Naive thymus-derived CD4-positive, alpha-beta T cell (primary cell): ENCODE measurements around the gene UBA3. TPM values are rescaled to one million over a fixed set of nuclear protein-coding genes. Genes with fewer than 3 reads are reported as not detected.

Source experiments
- ATAC-seq: fragments of 150-1000 bp; cut with Tn5 transposase; 2 replicates; pipeline ENCODE4 v1.10.0; 2021; ENCODE audit warnings: mild to moderate bottlenecking, moderate library complexity
- CTCF ChIA-PET: fragments of 350-600 bp; sonication (Branson Sonifier 250); formaldehyde crosslinking; loops from one replicate; lab custom pipeline; 2021; ENCODE audit warnings: antibody characterized with exemption; lab: Charles Lee
- POLR2A ChIA-PET: fragments of 350-600 bp; sonication (Branson Sonifier 250); formaldehyde crosslinking; loops from one replicate; lab custom pipeline; 2021; ENCODE audit warnings: antibody characterized with exemption, inconsistent platforms; lab: Charles Lee
- DNase-seq, 9 donors: peaks; one replicate each; pipeline versions ENCODE4 v3.0.0 to v3.0.0-alpha.2; 2020 to 2022; ENCODE audit warnings: mixed read lengths in 1 of 9
- H3K27ac ChIP-seq: one replicate; pipeline ENCODE4 v1.7.0; 2013; ENCODE audit warnings: mild to moderate bottlenecking, low read depth, low read length, moderate library complexity
- H3K27me3 ChIP-seq, 2 donors: one replicate each; pipeline ENCODE4 v1.7.0; 2013; ENCODE audit warnings: low read length in 2 of 2, mild to moderate bottlenecking in 2 of 2, moderate library complexity in 2 of 2; ENCODE audit not compliant: control insufficient read depth in 2 of 2, insufficient read depth in 2 of 2
- H3K36me3 ChIP-seq, 3 experiments: 1 replicate in 2 of 3; 2 replicates in 1 of 3; pipeline ENCODE4 v1.7.0; 2013; ENCODE audit warnings: low read length in 3 of 3, mild to moderate bottlenecking in 3 of 3, moderate library complexity in 1 of 3; ENCODE audit not compliant: insufficient read depth in 3 of 3, control insufficient read depth in 2 of 3
- H3K4me1 ChIP-seq, 2 donors: one replicate each; pipeline ENCODE4 v1.7.0; 2013; ENCODE audit warnings: low read length in 2 of 2, mild to moderate bottlenecking in 2 of 2, moderate library complexity in 1 of 2; ENCODE audit not compliant: control insufficient read depth in 2 of 2, insufficient read depth in 2 of 2
- H3K4me3 ChIP-seq: 2 replicates; pipeline ENCODE4 v1.7.0; 2013; ENCODE audit warnings: mild to moderate bottlenecking, low read length
- H3K9me3 ChIP-seq, 3 experiments: 1 replicate in 2 of 3; 2 replicates in 1 of 3; pipeline ENCODE4 v1.7.0; 2013; ENCODE audit warnings: low read length in 3 of 3; ENCODE audit not compliant: control insufficient read depth in 2 of 3
- H3K27ac Mint-ChIP-seq, 9 donors: one replicate each; pipeline ENCODE4 v1.8.0; 2020 to 2022; ENCODE audit warnings: mixed read lengths in 9 of 9, mild to moderate bottlenecking in 8 of 9, moderate library complexity in 5 of 9, inconsistent platforms in 2 of 9
- H3K27me3 Mint-ChIP-seq, 5 donors: one replicate each; pipeline ENCODE4 v1.8.0; 2021 to 2022; ENCODE audit warnings: mixed read lengths in 5 of 5, mild to moderate bottlenecking in 1 of 5
- H3K36me3 Mint-ChIP-seq, 5 donors: one replicate each; pipeline ENCODE4 v1.8.0; 2020 to 2022; ENCODE audit warnings: mixed read lengths in 5 of 5, mild to moderate bottlenecking in 3 of 5, inconsistent platforms in 1 of 5
- H3K4me1 Mint-ChIP-seq, 7 donors: one replicate each; pipeline ENCODE4 v1.8.0; 2020 to 2022; ENCODE audit warnings: mixed read lengths in 7 of 7, mild to moderate bottlenecking in 3 of 7, inconsistent platforms in 1 of 7
- H3K4me3 Mint-ChIP-seq, 10 donors: one replicate each; pipeline ENCODE4 v1.8.0; 2020 to 2022; ENCODE audit warnings: mild to moderate bottlenecking in 10 of 10, mixed read lengths in 10 of 10, moderate library complexity in 6 of 10, inconsistent platforms in 2 of 10
- H3K9me3 Mint-ChIP-seq, 11 donors: one replicate each; pipeline ENCODE4 v1.8.0; 2020 to 2022; ENCODE audit warnings: mixed read lengths in 11 of 11, mild to moderate bottlenecking in 4 of 11, inconsistent platforms in 1 of 11, moderate library complexity in 1 of 11
- intact Hi-C, 2 donors: fragments of 100-400 bp; cut with micrococcal nuclease; formaldehyde crosslinking; loops; one replicate each; pipeline ENCODE4 v1.15.1; 2023
- polyA plus RNA-seq, 2 donors: library from polyadenylated mRNA; unstranded; fragments of 300-500 nt; fragmentation: Illumina TruSeq; gene quantifications; one replicate each; pipeline ENCODE4 v1.2.3, GENCODE V29; 2021
- total RNA-seq, 6 experiments: library from RNA in 5 of 6; stranded (reverse) in 5 of 6; gene quantifications; 1 replicate in 5 of 6; 2 replicates in 1 of 6; pipeline ENCODE4 v1.2.3 and lab custom pipeline; 2021 to 2026

Gene UBA3
- total and polyA plus RNA-seq, 7 experiments from 2014 or later: 36.6 to 120 (median 62.4) TPM

- H3K9me3 Mint-ChIP-seq: peaks cover 0 to under 1% (median 0%) of the 10 kb centered on the region in 11 donors
- no peaks in the 10 kb centered on the region for H3K27me3 ChIP-seq
- no peak overlapping the region for H3K27ac Mint-ChIP-seq
- no peak overlapping the region for H3K4me3 Mint-ChIP-seq
- H3K4me1 Mint-ChIP-seq: peaks cover 1 to 10% (median 6%) of the 10 kb centered on the region in 7 donors
- DNase-seq (no peak), ATAC-seq (no peak)
- H3K4me3 ChIP-seq: no peak overlapping the region
- POLR2A ChIA-PET: interaction anchor here (0.6 kb wide), 1 partner anchor 195 kb away, joined by 3 read pairs; no protein-coding TSS in a partner anchor
- no peak overlapping the region for H3K27ac ChIP-seq
- H3K36me3 ChIP-seq: no peaks in the 10 kb centered on the region
- CTCF ChIA-PET: interaction anchor here (1.0 to 4.6 kb wide), 7 partner anchors 14 to 184 kb away, joined by 3 to 29 read pairs (median 6); partner anchors contain the start of gene ARL6IP5
- peaks cover 0 to 4% (median 0%) of the 10 kb centered on the region in 5 donors for H3K36me3 Mint-ChIP-seq
- intact Hi-C loops: loop anchor here (1.0 to 2.0 kb wide), 9 partner anchors 38 to 549 kb away; partner anchors contain the start of genes ARL6IP5 (in 1 of the 2) and EOGT (in 1 of the 2)
- H3K9me3 ChIP-seq: no peaks in the 10 kb centered on the region
- H3K4me1 ChIP-seq: no peaks in the 10 kb centered on the region
- H3K27me3 Mint-ChIP-seq: peaks cover 0 to 12% (median 5%) of the 10 kb centered on the region in 5 donors
These were observed 41.8 kb upstream of the UBA3 start for GRCh38 chr3:69121950-69122349.

- DNase-seq (no peak), ATAC-seq (no peak)
- Mint-ChIP-seq H3K4me3 (no peak overlapping the region), H3K27me3 (peaks cover 0 to 12% (median 4%) of the 10 kb centered on the region in 5 donors), H3K36me3 (peaks cover 0 to 4% (median 0%) of the 10 kb centered on the region in 5 donors), H3K4me1 (peaks cover 1 to 10% (median 6%) of the 10 kb centered on the region in 7 donors), H3K9me3 (no peaks in the 10 kb centered on the region), H3K27ac (no peak overlapping the region)
- no peak overlapping the region for H3K4me3 ChIP-seq
- intact Hi-C loops: loop anchor here (1.0 to 2.0 kb wide), 9 partner anchors 37 to 550 kb away; partner anchors contain the start of genes ARL6IP5 (in 1 of the 2) and EOGT (in 1 of the 2)
- H3K36me3 ChIP-seq: no peaks in the 10 kb centered on the region
- no peak overlapping the region for H3K27ac ChIP-seq
- no peaks in the 10 kb centered on the region for H3K27me3 ChIP-seq
- ChIA-PET POLR2A (interaction anchor here (0.6 kb wide), 2 partner anchors 9 to 196 kb away, joined by 3 read pairs; no protein-coding TSS in a partner anchor), CTCF (interaction anchor here (1.1 to 4.6 kb wide), 9 partner anchors 12 to 184 kb away, joined by 3 to 29 read pairs (median 8); partner anchors contain the start of gene ARL6IP5)
- no peaks in the 10 kb centered on the region for H3K9me3 ChIP-seq
- no peaks in the 10 kb centered on the region for H3K4me1 ChIP-seq
These were observed 41.3 kb upstream of the UBA3 start for GRCh38 chr3:69121513-69121912.

GRCh38 chr3:69120879-69121464 lies 40.8 kb upstream of the UBA3 start:
- Histone ChIP-seq H3K36me3 (no peaks in the 10 kb centered on the region), H3K27ac (no peak overlapping the region), H3K4me3 (no peak overlapping the region), H3K27me3 (no peaks in the 10 kb centered on the region), H3K9me3 (no peaks in the 10 kb centered on the region), H3K4me1 (no peaks in the 10 kb centered on the region)
- intact Hi-C loops: loop anchor here (1.0 to 2.0 kb wide), 9 partner anchors 37 to 550 kb away; partner anchors contain the start of genes ARL6IP5 (in 1 of the 2) and EOGT (in 1 of the 2)
- ChIA-PET POLR2A (interaction anchor here (0.6 to 1.2 kb wide), 5 partner anchors 10 to 196 kb away, joined by 3 to 4 read pairs (median 3); no protein-coding TSS in a partner anchor), CTCF (interaction anchor here (1.1 to 4.6 kb wide), 10 partner anchors 12 to 185 kb away, joined by 3 to 29 read pairs (median 7); partner anchors contain the start of gene ARL6IP5)
- peak overlapping the region in 1 of 9 donors; percentile 31 for H3K27ac Mint-ChIP-seq
- DNase-seq: peak; percentile 35 to 85 (median 78)
- ATAC-seq: peak; percentile 94
- peak overlapping the region in 1 of 10 donors; percentile 16 for H3K4me3 Mint-ChIP-seq
- H3K36me3 Mint-ChIP-seq: peaks cover 0 to 4% (median 0%) of the 10 kb centered on the region in 5 donors
- H3K9me3 Mint-ChIP-seq: no peaks in the 10 kb centered on the region
- H3K4me1 Mint-ChIP-seq: peaks cover 1 to 10% (median 6%) of the 10 kb centered on the region in 7 donors
- peaks cover 0 to 7% (median 4%) of the 10 kb centered on the region in 5 donors for H3K27me3 Mint-ChIP-seq

GRCh38 chr3:69119681-69120080 lies 39.5 kb upstream of the UBA3 start:
- Histone ChIP-seq H3K9me3 (no peaks in the 10 kb centered on the region), H3K4me3 (no peak overlapping the region), H3K27ac (no peak overlapping the region), H3K4me1 (no peaks in the 10 kb centered on the region), H3K36me3 (no peaks in the 10 kb centered on the region), H3K27me3 (no peaks in the 10 kb centered on the region)
- no peak for ATAC-seq
- H3K4me1 Mint-ChIP-seq: peaks cover 1 to 10% (median 6%) of the 10 kb centered on the region in 7 donors
- H3K4me3 Mint-ChIP-seq: no peak overlapping the region
- POLR2A ChIA-PET: interaction anchor here (0.6 to 1.4 kb wide), 4 partner anchors 8 to 32 kb away, joined by 3 to 4 read pairs (median 4); no protein-coding TSS in a partner anchor
- DNase-seq: no peak
- H3K27me3 Mint-ChIP-seq: peaks cover 0 to 4% (median 0%) of the 10 kb centered on the region in 5 donors
- no peak overlapping the region for H3K27ac Mint-ChIP-seq
- peaks cover 0 to 4% (median 0%) of the 10 kb centered on the region in 5 donors for H3K36me3 Mint-ChIP-seq
- no peaks in the 10 kb centered on the region for H3K9me3 Mint-ChIP-seq
- intact Hi-C loops: loop anchor here in 1 of 2 donors (2.0 kb wide), 1 partner anchor 41 kb away; no protein-coding TSS in a partner anchor
- CTCF ChIA-PET: interaction anchor here (0.9 to 4.6 kb wide), 5 partner anchors 12 to 187 kb away, joined by 3 to 29 read pairs (median 8); partner anchors contain the start of gene ARL6IP5

- H3K4me1 Mint-ChIP-seq: peaks cover 1 to 10% (median 6%) of the 10 kb centered on the region in 7 donors
- peaks cover 0 to 4% (median 0%) of the 10 kb centered on the region in 5 donors for H3K27me3 Mint-ChIP-seq
- no peak overlapping the region for H3K27ac Mint-ChIP-seq
- ATAC-seq: no peak
- no peak overlapping the region for H3K4me3 ChIP-seq
- H3K9me3 ChIP-seq: no peaks in the 10 kb centered on the region
- intact Hi-C loops: no loop called here
- ChIA-PET POLR2A (interaction anchor here (0.6 to 1.4 kb wide), 3 partner anchors 7 to 32 kb away, joined by 3 to 4 read pairs (median 3); no protein-coding TSS in a partner anchor), CTCF (interaction anchor here (0.5 to 4.6 kb wide), 5 partner anchors 11 to 294 kb away, joined by 3 to 29 read pairs (median 8); partner anchors contain the start of gene ARL6IP5)
- H3K36me3 ChIP-seq: no peaks in the 10 kb centered on the region
- no peaks in the 10 kb centered on the region for H3K27me3 ChIP-seq
- H3K9me3 Mint-ChIP-seq: no peaks in the 10 kb centered on the region
- no peak overlapping the region for H3K27ac ChIP-seq
- H3K4me1 ChIP-seq: no peaks in the 10 kb centered on the region
- H3K4me3 Mint-ChIP-seq: no peak overlapping the region
- H3K36me3 Mint-ChIP-seq: peaks cover 0 to 4% (median 0%) of the 10 kb centered on the region in 5 donors
- no peak for DNase-seq
These were observed 39.0 kb upstream of the UBA3 start for GRCh38 chr3:69119138-69119537.

GRCh38 chr3:69118555-69118954 lies 38.4 kb upstream of the UBA3 start:
- Mint-ChIP-seq H3K36me3 (peaks cover 0 to 4% (median 0%) of the 10 kb centered on the region in 5 donors), H3K27ac (no peak overlapping the region), H3K27me3 (peaks cover 0 to 4% (median 0%) of the 10 kb centered on the region in 5 donors), H3K4me3 (no peak overlapping the region), H3K9me3 (no peaks in the 10 kb centered on the region), H3K4me1 (peaks cover 3 to 16% (median 6%) of the 10 kb centered on the region in 7 donors)
- POLR2A ChIA-PET: no interaction called here
- H3K36me3 ChIP-seq: no peaks in the 10 kb centered on the region
- no peaks in the 10 kb centered on the region for H3K27me3 ChIP-seq
- H3K9me3 ChIP-seq: no peaks in the 10 kb centered on the region
- no peak for ATAC-seq
- no peak overlapping the region for H3K4me3 ChIP-seq
- intact Hi-C loops: no loop called here
- no peaks in the 10 kb centered on the region for H3K4me1 ChIP-seq
- DNase-seq: no peak
- no peak overlapping the region for H3K27ac ChIP-seq
- CTCF ChIA-PET: interaction anchor here (0.5 to 4.6 kb wide), 5 partner anchors 11 to 294 kb away, joined by 3 to 29 read pairs (median 5); partner anchors contain the start of gene ARL6IP5
